OCI-LY3 (cell line): Measurements from ENCODE around the gene C12orf42.

ENCODE experiments used
- CTCF ChIP-seq: fragments of 200-600, 300-600 bp; sonication (generic); IDR thresholded peaks from 2 replicates; pipeline ENCODE4 v1.5.1; 2014; ENCODE audit warnings: antibody characterized with exemption, low read length, low read depth
- EZH2phosphoT487 ChIP-seq: fragments of 200-600 bp; shearing (Covaris generic); IDR thresholded peaks from 2 replicates; pipeline ENCODE4 v1.6.1; 2018; ENCODE audit warnings: antibody characterized with exemption, mixed run types, low read depth

- no peak for TF ChIP-seq CTCF
- TF ChIP-seq EZH2phosphoT487 = no peak
These were observed 125.8 kb downstream of the C12orf42 start for GRCh38 chr12:103369929-103370328.
